Stomach (tissue), 9 donors: ENCODE data around the gene C22orf31. TPM values are rescaled to one million over a fixed set of nuclear protein-coding genes. Genes with fewer than 3 reads are reported as not detected.

Experiments
- DNase-seq, 2 donors: peaks; one replicate each; pipeline versions ENCODE4 v3.0.0 to v3.0.0-alpha.2; 2013 to 2019
- H3K27ac ChIP-seq, 5 donors: fragments of 200-600 bp in 4 of 5; sonication (generic) in 4 of 5; one replicate each; pipeline ENCODE4 v1.5.1; 2013 to 2019; ENCODE audit warnings: mild to moderate bottlenecking in 1 of 5, moderate library complexity in 1 of 5
- H3K27me3 ChIP-seq, 3 donors: fragments of 200-600 bp; sonication (generic); one replicate each; pipeline ENCODE4 v1.5.1; 2017 to 2019; ENCODE audit warnings: mixed run types in 1 of 3
- H3K36me3 ChIP-seq, 4 donors: fragments of 200-600 bp; sonication (generic); 1 replicate in 3 of 4; 2 replicates in 1 of 4; pipeline ENCODE4 v1.5.1; 2016 to 2019
- H3K4me1 ChIP-seq, 4 donors: fragments of 200-600 bp; sonication (generic); one replicate each; pipeline ENCODE4 v1.5.1; 2016 to 2019
- H3K4me3 ChIP-seq, 4 donors: fragments of 200-600 bp; sonication (generic) in 3 of 4; one replicate each; pipeline ENCODE4 v1.5.1; 2016 to 2019; ENCODE audit warnings: mild to moderate bottlenecking in 1 of 4
- H3K9me3 ChIP-seq, 4 donors: fragments of 200-600 bp; sonication (generic); one replicate each; pipeline ENCODE4 v1.5.1; 2016 to 2019
- CTCF ChIP-seq, 7 experiments: fragments of 450-650 bp in 4 of 7; fragments of 200-600 bp in 3 of 7; sonication (generic) in 3 of 7; IDR thresholded peaks; one replicate each; pipeline ENCODE4 v1.5.1; 2016 to 2019; ENCODE audit warnings: antibody characterized with exemption in 7 of 7, control low read depth in 2 of 7, mild to moderate bottlenecking in 1 of 7
- EP300 ChIP-seq: sonication (generic); formaldehyde crosslinking; IDR thresholded peaks from one replicate; pipeline ENCODE4 v1.6.1; 2017; ENCODE audit warnings: antibody characterized with exemption
- POLR2A ChIP-seq, 4 donors: fragments of 450-650 bp; IDR thresholded peaks; one replicate each; pipeline ENCODE4 v1.6.1; 2016; ENCODE audit warnings: antibody characterized with exemption in 4 of 4, control low read depth in 2 of 4, mild to moderate bottlenecking in 1 of 4, moderate library complexity in 1 of 4
- POLR2AphosphoS5 ChIP-seq, 3 donors: sonication (generic); formaldehyde crosslinking; IDR thresholded peaks; one replicate each; pipeline ENCODE4 v1.6.1; 2016; ENCODE audit warnings: antibody characterized with exemption in 3 of 3
- WGBS, 5 donors: extraction: QIAGEN DNeasy Blood & Tissue Kit in 3 of 5; methylation state at CpG; one replicate each; pipeline versions ENCODE4 v1.1.5 to v1.1.7; 2013 to 2018; 5-methylcytosine and 5-hydroxymethylcytosine counted together
- intact Hi-C: fragments of 100-400 bp; cut with DNase I; formaldehyde crosslinking; loops from one replicate; pipeline ENCODE4 v1.15.1; 2023; ENCODE audit warnings: low total_unique reads
- polyA plus RNA-seq, 3 donors: library from polyadenylated mRNA; stranded (reverse); fragments of 200-250 nt; gene quantifications; one replicate each; pipeline ENCODE4 v1.2.3, GENCODE V29; 2013
- total RNA-seq, 5 donors: library from RNA; depleted of rRNA; stranded (reverse); fragments of >200 nt; gene quantifications; one replicate each; pipeline versions ENCODE4 v1.1.0 to v1.2.3, GENCODE V29; 2014 to 2016
- donor health status: healthy with polysubstance abuse.
- donor health status: Bipolar disorder and iron deficiency.
- donor health status: healthy.

C22orf31 gene
- total and polyA plus RNA-seq, 8 donors = 0.55 TPM; not detected in 7

GRCh38 chr22:29106839-29107238 lies 45.2 kb upstream of the C22orf31 start:
- Histone ChIP-seq H3K4me1 (no peaks in the 10 kb centered on the region), H3K4me3 (no peak overlapping the region), H3K27me3 (no peaks in the 10 kb centered on the region), H3K27ac (no peak overlapping the region), H3K36me3 (no peaks in the 10 kb centered on the region), H3K9me3 (no peaks in the 10 kb centered on the region)
- TF ChIP-seq POLR2A (IDR thresholded peaks at IDR 0.05) (no peak), EP300 (no peak), CTCF (IDR thresholded peaks at IDR 0.05) (no peak), POLR2AphosphoS5 (IDR thresholded peaks at IDR 0.05) (no peak)
- WGBS, 5 donors = 41 to 79% (median 64%) methylated on average over 4 of the region's 4 CpGs
- DNase-seq = no peak
- intact Hi-C loops = no loop called here

- Histone ChIP-seq H3K36me3 (no peaks in the 10 kb centered on the region), H3K4me3 (no peak overlapping the region), H3K27ac (no peak overlapping the region), H3K9me3 (no peaks in the 10 kb centered on the region), H3K4me1 (no peaks in the 10 kb centered on the region), H3K27me3 (no peaks in the 10 kb centered on the region)
- 45 to 73% (median 60%) methylated on average over 2 of the region's 2 CpGs for WGBS, 5 donors
- TF ChIP-seq POLR2A (IDR thresholded peaks at IDR 0.05) = no peak
- TF ChIP-seq CTCF (IDR thresholded peaks at IDR 0.05) = no peak
- TF ChIP-seq POLR2AphosphoS5 (IDR thresholded peaks at IDR 0.05) = no peak
- TF ChIP-seq EP300 = no peak
- intact Hi-C loops = no loop called here
- DNase-seq = no peak
Observed at GRCh38 chr22:29105468-29105867, 43.8 kb upstream of the C22orf31 start.

GRCh38 chr22:29103121-29103520 lies 41.5 kb upstream of the C22orf31 start:
- Histone ChIP-seq H3K27me3 (no peaks in the 10 kb centered on the region), H3K4me3 (no peak overlapping the region), H3K9me3 (no peaks in the 10 kb centered on the region), H3K4me1 (no peaks in the 10 kb centered on the region), H3K36me3 (peaks cover 0 to 13% (median 10%) of the 10 kb centered on the region in 4 donors), H3K27ac (no peak overlapping the region)
- TF ChIP-seq EP300 = no peak
- no peak for TF ChIP-seq CTCF (IDR thresholded peaks at IDR 0.05)
- no peak for TF ChIP-seq POLR2AphosphoS5 (IDR thresholded peaks at IDR 0.05)
- TF ChIP-seq POLR2A (IDR thresholded peaks at IDR 0.05) = no peak
- DNase-seq = no peak
- intact Hi-C loops = no loop called here
- 86 to 96% (median 89%) methylated on average over 1 of the region's 1 CpG for WGBS, 5 donors

GRCh38 chr22:29102300-29102699 lies 40.7 kb upstream of the C22orf31 start:
- DNase-seq = no peak
- no peaks in the 10 kb centered on the region for H3K9me3 ChIP-seq
- TF ChIP-seq EP300 = no peak
- no peak for TF ChIP-seq POLR2A (IDR thresholded peaks at IDR 0.05)
- no peak for TF ChIP-seq CTCF (IDR thresholded peaks at IDR 0.05)
- no peak for TF ChIP-seq POLR2AphosphoS5 (IDR thresholded peaks at IDR 0.05)
- peaks cover 0 to under 1% (median 0%) of the 10 kb centered on the region in 4 donors for H3K4me1 ChIP-seq
- no peak overlapping the region for H3K27ac ChIP-seq
- intact Hi-C loops = no loop called here
- H3K4me3 ChIP-seq = no peak overlapping the region
- 78 to 88% (median 82%) methylated on average over 2 of the region's 2 CpGs for WGBS, 5 donors
- H3K36me3 ChIP-seq = peaks cover 0 to 13% (median 10%) of the 10 kb centered on the region in 4 donors
- no peaks in the 10 kb centered on the region for H3K27me3 ChIP-seq
